Spinal cord (tissue), 10 donors: ENCODE measurements around the gene ABCC6. TPM values are rescaled to one million over a fixed set of nuclear protein-coding genes. Genes with fewer than 3 reads are reported as not detected.

Source experiments
- DNase-seq, 6 donors: peaks; one replicate each; pipeline versions ENCODE4 v3.0.0 to v3.0.0-alpha.2; 2013 to 2015; ENCODE audit warnings: low spot score in 6 of 6, low read depth in 4 of 6
- H3K27ac ChIP-seq: one replicate; pipeline ENCODE4 v1.5.1; 2013; ENCODE audit warnings: low read depth, low read length, control low read depth
- H3K27me3 ChIP-seq: one replicate; pipeline ENCODE4 v1.6.1; 2013; ENCODE audit warnings: low read length; ENCODE audit not compliant: control insufficient read depth, insufficient read depth
- H3K36me3 ChIP-seq: one replicate; pipeline ENCODE4 v1.6.1; 2013; ENCODE audit warnings: low read length; ENCODE audit not compliant: control insufficient read depth, insufficient read depth
- H3K4me1 ChIP-seq: one replicate; pipeline ENCODE4 v1.6.1; 2013; ENCODE audit warnings: low read length; ENCODE audit not compliant: control insufficient read depth, insufficient read depth
- H3K4me3 ChIP-seq: one replicate; pipeline ENCODE4 v1.5.1; 2013; ENCODE audit warnings: low read depth, low read length, control low read depth
- H3K9me3 ChIP-seq: one replicate; pipeline ENCODE4 v1.6.1; 2013; ENCODE audit warnings: low read length; ENCODE audit not compliant: control insufficient read depth, insufficient read depth
- WGBS: methylation state at CpG from one replicate; pipeline ENCODE4 v1.1.5; 2013; ENCODE audit warnings: missing lambda C conversion rate; ENCODE audit not compliant: insufficient coverage; 5-methylcytosine and 5-hydroxymethylcytosine counted together
- polyA plus RNA-seq, 2 donors: library from polyadenylated mRNA; unstranded; fragments of 120-200 nt; gene quantifications; one replicate each; pipeline ENCODE4 v1.2.1, GENCODE V29; 2013; ENCODE audit not compliant: insufficient read length in 2 of 2
- total RNA-seq, 2 donors: library from RNA; depleted of rRNA in 1 of 2; stranded (reverse); fragments of 120-200 nt in 1 of 2; fragments of >200 nt in 1 of 2; gene quantifications; one replicate each; pipeline versions ENCODE4 v1.2.3 to v1.2.4, GENCODE V29; 2013 to 2014
- donor health status: healthy.

Gene ABCC6
- total and polyA plus RNA-seq, 4 donors, result 0.69 to 3.4 (median 1.7) TPM

GRCh38 chr16:16126896-16127295 is 96.4 kb downstream of the ABCC6 start:
- Histone ChIP-seq H3K27ac (no peak overlapping the region), H3K27me3 (no peaks in the 10 kb centered on the region), H3K4me3 (no peak overlapping the region), H3K36me3 (peaks cover 47% of the 10 kb centered on the region), H3K9me3 (peaks cover 6% of the 10 kb centered on the region), H3K4me1 (no peaks in the 10 kb centered on the region)
- 97% methylated on average over 4 of the region's 10 CpGs for WGBS
- no peak for DNase-seq

- Histone ChIP-seq H3K9me3 (peaks cover 6% of the 10 kb centered on the region), H3K4me3 (no peak overlapping the region), H3K27ac (no peak overlapping the region), H3K27me3 (no peaks in the 10 kb centered on the region), H3K4me1 (no peaks in the 10 kb centered on the region), H3K36me3 (peaks cover 50% of the 10 kb centered on the region)
- no peak for DNase-seq
- no CpG with 5 or more reads among the region's 3 CpGs for WGBS
Measured at GRCh38 chr16:16124974-16125373, 98.3 kb downstream of the ABCC6 start.

GRCh38 chr16:16124438-16124837 is 98.9 kb downstream of the ABCC6 start:
- Histone ChIP-seq H3K27me3 (no peaks in the 10 kb centered on the region), H3K36me3 (peaks cover 51% of the 10 kb centered on the region), H3K4me3 (no peak overlapping the region), H3K27ac (no peak overlapping the region), H3K9me3 (peaks cover 6% of the 10 kb centered on the region), H3K4me1 (no peaks in the 10 kb centered on the region)
- no peak for DNase-seq
- 97% methylated on average over 7 of the region's 10 CpGs for WGBS

DNA sequence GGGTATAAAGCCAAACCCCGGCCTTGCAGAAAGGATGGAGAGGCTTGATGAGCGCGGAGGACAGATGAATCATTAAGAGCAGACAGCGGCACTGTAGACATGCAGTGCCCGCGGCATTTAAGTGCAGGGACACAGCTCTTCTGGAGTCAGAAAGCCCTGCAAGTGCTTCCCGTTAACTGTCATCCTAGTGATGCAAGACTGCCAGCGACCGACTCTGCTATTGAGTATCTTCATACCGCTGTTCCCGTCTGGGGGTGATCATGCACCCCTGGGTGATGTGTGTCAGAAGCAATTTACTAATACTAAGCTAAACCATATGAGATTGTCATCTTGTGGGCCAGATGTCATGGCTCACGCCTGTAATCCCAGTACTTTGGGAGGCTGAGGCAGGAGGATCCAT is 101.0 kb downstream of the ABCC6 start:
- Histone ChIP-seq H3K27me3 (no peaks in the 10 kb centered on the region), H3K27ac (no peak overlapping the region), H3K36me3 (peaks cover 45% of the 10 kb centered on the region), H3K4me3 (no peak overlapping the region), H3K9me3 (peaks cover 10% of the 10 kb centered on the region), H3K4me1 (no peaks in the 10 kb centered on the region)
- DNase-seq, result no peak
- 98% methylated on average over 7 of the region's 12 CpGs for WGBS

- 100% methylated on average over 2 of the region's 6 CpGs for WGBS
- Histone ChIP-seq H3K9me3 (peaks cover 10% of the 10 kb centered on the region), H3K4me1 (no peaks in the 10 kb centered on the region), H3K36me3 (peaks cover 45% of the 10 kb centered on the region), H3K27ac (no peak overlapping the region), H3K4me3 (no peak overlapping the region), H3K27me3 (no peaks in the 10 kb centered on the region)
- no peak for DNase-seq
Measured at GRCh38 chr16:16121185-16121727, 102.0 kb downstream of the ABCC6 start.

- no peak overlapping the region for H3K27ac ChIP-seq
- no peaks in the 10 kb centered on the region for H3K27me3 ChIP-seq
- peak in 2 of 6 donors; percentile 40 to 43 for DNase-seq
- H3K4me3 ChIP-seq, result no peak overlapping the region
- no peaks in the 10 kb centered on the region for H3K4me1 ChIP-seq
- peaks cover 46% of the 10 kb centered on the region for H3K36me3 ChIP-seq
- WGBS, result 67% methylated on average over 11 of the region's 17 CpGs
- peaks cover 10% of the 10 kb centered on the region for H3K9me3 ChIP-seq
Measured at GRCh38 chr16:16120382-16121184, 102.7 kb downstream of the ABCC6 start.

GRCh38 chr16:16120044-16120381 is 103.3 kb downstream of the ABCC6 start:
- Histone ChIP-seq H3K4me1 (no peaks in the 10 kb centered on the region), H3K27me3 (no peaks in the 10 kb centered on the region), H3K27ac (no peak overlapping the region), H3K36me3 (peaks cover 47% of the 10 kb centered on the region), H3K9me3 (peaks cover 9% of the 10 kb centered on the region), H3K4me3 (no peak overlapping the region)
- 91% methylated on average over 8 of the region's 8 CpGs for WGBS
- DNase-seq, result no peak

GRCh38 chr16:16118337-16118736 is 105.0 kb downstream of the ABCC6 start:
- Histone ChIP-seq H3K4me3 (no peak overlapping the region), H3K27me3 (no peaks in the 10 kb centered on the region), H3K27ac (no peak overlapping the region), H3K4me1 (no peaks in the 10 kb centered on the region), H3K36me3 (peaks cover 44% of the 10 kb centered on the region), H3K9me3 (peaks cover 4% of the 10 kb centered on the region)
- WGBS, result 90% methylated on average over 2 of the region's 7 CpGs
- DNase-seq, result peak in 1 of 6 donors; percentile 11

DNA sequence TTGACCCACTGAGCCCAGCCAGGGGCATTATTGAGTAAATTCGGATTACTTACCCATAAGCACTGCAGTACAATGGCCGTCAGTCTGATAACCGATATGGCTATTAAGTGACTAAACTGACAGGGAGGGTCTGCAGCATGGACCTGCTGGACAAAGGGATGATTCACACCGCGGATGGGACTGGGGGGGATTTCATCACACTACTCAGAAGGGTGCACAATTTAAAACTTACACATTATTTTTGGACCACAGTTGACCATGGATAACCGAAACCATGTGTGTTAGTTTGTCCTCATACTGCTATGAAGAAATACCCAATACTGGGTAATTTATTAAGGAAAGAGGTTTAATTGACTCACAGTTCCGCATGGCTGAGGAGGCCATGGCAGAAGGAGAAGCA is 106.5 kb downstream of the ABCC6 start:
- H3K36me3 ChIP-seq, result peaks cover 47% of the 10 kb centered on the region
- H3K4me1 ChIP-seq, result no peaks in the 10 kb centered on the region
- no peaks in the 10 kb centered on the region for H3K27me3 ChIP-seq
- no peak overlapping the region for H3K27ac ChIP-seq
- no peak for DNase-seq
- peaks cover 4% of the 10 kb centered on the region for H3K9me3 ChIP-seq
- H3K4me3 ChIP-seq, result no peak overlapping the region
- 100% methylated on average over 1 of the region's 7 CpGs for WGBS

DNA sequence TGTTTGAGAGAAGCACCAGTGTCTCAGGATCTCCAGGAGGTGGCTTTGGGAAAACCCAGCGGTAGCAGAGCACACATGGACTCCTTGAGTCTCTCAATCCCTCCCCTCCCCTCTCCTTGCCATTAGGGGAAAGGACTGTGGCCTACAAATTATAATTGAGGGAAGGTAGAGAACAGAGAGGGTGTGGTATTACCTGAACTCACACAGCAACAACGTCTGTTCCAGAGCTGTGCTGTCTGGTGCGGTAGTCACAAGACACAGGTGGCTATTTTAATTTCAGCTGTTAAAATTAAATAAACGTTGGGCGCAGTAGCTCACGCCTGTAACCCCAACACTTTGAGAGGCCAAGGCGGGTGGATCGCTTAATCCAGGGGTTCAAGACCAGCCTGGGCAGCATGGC is 110.2 kb downstream of the ABCC6 start:
- WGBS, result 97% methylated on average over 7 of the region's 8 CpGs
- no peaks in the 10 kb centered on the region for H3K4me1 ChIP-seq
- H3K27me3 ChIP-seq, result no peaks in the 10 kb centered on the region
- DNase-seq, result no peak
- no peak overlapping the region for H3K27ac ChIP-seq
- H3K9me3 ChIP-seq, result peaks cover under 1% of the 10 kb centered on the region
- H3K4me3 ChIP-seq, result no peak overlapping the region
- H3K36me3 ChIP-seq, result peaks cover 64% of the 10 kb centered on the region
